Colon (tissue), 2 donors: ENCODE results near the gene FBXL17.

Experiments used
- FAIRE-seq: peaks from 2 replicates; lab custom pipeline; 2012; peaks lifted over from hg19 to GRCh38; lab: Jason Lieb, UNC
- donor health status: control.
- donor health status: control.

The FBXL17 gene

GRCh38 chr5:108373426-108373825, 8.5 kb downstream of the FBXL17 start:
- no peak for FAIRE-seq

GRCh38 chr5:108372369-108372768, 9.5 kb downstream of the FBXL17 start:
- FAIRE-seq: no peak

DNA sequence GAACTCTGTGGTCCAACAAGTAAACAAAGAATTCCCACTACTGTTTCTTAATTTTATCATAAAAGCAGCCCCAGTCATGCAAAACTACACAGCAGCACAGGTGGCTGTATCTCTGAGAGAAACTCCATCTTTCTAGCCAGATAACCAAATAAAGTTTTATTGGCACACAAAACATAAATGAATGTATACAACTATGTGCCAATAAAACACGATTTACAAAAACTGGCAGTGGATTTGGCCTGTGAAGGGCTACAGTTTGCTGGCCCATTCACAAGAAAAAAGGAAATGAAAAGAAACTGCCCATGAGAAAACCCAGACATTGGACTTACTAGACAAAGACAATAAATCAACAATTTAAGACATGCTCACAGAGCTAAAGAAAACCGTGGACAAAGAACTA, 10.6 kb downstream of the FBXL17 start:
- no peak for FAIRE-seq

DNA sequence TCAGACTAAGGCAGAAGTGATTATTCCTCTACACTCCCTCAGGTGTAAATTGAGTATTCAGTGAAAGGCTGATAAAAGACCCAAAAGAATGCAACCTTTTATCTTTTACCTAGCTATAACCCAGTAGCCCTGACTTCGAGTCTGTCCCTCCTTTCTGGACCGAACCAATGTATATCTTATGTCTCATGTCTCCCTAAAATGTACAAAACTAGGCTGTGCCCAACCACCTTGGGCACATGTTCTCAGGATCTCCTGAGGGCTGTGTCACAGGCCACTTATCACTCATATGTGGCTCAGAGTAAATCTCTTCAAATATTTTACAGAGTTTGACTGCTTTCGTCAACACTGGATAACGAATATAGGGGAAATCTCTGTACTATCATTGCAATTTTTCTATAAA, 12.7 kb downstream of the FBXL17 start:
- FAIRE-seq: no peak

DNA sequence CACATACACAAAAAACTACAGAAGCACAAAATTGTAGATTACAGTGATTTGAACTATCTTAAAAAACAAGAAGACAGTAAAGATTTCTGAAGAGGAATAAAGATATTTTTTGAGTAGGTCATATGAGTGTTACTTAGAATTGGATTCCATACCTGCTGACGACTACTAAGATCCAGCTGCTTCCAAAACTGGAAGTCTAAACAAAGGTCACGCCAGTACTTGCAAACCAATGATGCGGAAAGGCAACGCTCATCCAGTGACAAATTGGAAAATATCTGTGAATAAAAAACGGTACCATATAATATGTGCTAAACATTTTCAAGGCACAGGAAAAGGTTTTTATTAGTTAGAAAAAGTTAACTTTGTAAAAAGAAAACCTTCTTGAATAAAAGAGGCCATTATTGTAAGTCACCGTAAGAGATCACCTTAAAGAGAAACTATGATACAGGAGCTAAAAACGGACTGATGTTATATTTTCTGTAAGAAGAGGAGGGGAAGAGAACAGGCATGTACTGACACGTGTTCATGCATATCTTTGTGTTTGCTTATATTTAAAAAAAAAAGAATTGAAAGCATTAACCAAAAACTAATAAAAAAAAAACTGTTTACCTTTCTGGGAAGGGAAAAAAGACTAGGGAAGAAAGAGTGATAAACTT, 14.1 kb downstream of the FBXL17 start:
- no peak for FAIRE-seq

- no peak for FAIRE-seq
These were observed 15.4 kb downstream of the FBXL17 start for GRCh38 chr5:108366500-108366899.

GRCh38 chr5:108361771-108362170, 20.1 kb downstream of the FBXL17 start:
- FAIRE-seq: no peak

DNA sequence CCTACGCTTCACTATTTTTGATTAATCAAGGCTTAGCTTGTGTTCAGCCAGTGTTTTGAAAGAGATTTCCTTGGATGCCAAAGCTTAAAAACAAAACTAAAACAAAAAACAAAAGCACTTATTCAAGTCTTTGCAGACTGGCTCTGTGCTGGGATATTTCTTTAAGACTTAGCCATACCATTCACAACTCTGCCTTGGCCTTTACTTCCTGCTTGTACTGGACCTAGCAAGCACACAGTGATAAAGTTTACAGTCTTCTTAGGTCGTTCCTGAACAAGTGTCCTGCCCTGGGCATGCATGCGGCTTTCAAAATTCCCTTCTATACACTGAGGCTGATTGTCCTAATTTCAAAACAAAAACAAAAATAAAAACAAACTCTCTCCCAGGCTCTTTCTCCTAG, 20.7 kb downstream of the FBXL17 start:
- FAIRE-seq: no peak

- no peak for FAIRE-seq
These were observed 21.6 kb downstream of the FBXL17 start for GRCh38 chr5:108360280-108360679.

GRCh38 chr5:108356286-108356685, 25.6 kb downstream of the FBXL17 start:
- FAIRE-seq: no peak

DNA sequence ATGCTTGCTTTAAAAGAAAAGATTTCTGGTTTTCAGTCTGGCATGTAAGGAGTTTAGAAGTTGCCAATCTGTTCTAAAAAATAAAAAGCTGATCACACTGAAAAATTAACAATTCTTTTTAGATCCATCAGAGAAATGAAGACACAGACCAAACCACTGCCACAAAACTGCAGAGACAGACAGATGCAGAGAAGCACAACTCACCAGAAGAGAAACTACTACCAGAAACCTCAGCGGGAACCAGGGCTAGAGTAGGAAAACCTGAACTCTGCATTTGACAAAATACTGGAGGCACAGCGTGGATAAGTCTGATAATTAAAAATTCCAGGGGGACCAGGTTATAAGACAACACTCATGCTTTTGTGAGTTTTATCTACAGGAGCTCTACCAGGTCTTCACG, 28.8 kb downstream of the FBXL17 start:
- FAIRE-seq: no peak

- peak; percentile 84 for FAIRE-seq
These were observed 36.2 kb downstream of the FBXL17 start for GRCh38 chr5:108345541-108346171.

DNA sequence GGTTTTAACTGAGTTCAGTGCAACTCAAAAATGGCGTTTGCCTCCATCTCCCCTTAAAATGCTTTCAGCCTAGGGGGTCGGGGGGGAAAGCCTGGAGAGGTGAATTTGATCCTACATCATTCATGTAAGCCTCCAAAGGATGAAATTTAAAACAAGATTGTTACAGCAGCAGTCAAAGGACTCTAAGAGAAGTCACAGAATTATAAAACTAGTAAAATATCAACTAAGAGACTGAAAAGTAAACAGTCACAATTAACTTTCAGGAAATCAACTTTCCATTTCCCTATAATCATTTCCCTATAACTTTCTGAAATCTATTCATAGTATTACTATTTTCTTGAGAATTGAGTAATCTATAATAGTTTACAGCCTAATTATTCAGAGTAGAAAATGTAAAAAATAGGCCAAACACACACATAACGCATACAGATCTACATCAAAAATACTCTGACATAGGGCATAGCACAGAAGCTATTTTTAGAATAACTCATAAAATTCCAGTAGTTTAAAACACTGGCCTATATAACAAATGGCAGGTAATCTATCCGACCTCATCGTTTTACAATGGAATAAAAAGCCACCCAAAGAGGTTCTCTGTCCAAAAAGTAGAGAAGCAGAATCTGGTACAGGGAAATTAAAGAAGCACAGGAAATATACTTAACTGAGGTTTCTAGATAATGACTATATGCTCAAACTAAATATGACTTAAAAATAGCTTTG, 37.6 kb downstream of the FBXL17 start:
- FAIRE-seq: peak; percentile 86

GRCh38 chr5:108341866-108342265, 40.0 kb downstream of the FBXL17 start:
- no peak for FAIRE-seq

- FAIRE-seq: no peak
These were observed 41.8 kb downstream of the FBXL17 start for GRCh38 chr5:108340131-108340530.

- no peak for FAIRE-seq
These were observed 42.7 kb downstream of the FBXL17 start for GRCh38 chr5:108339220-108339619.

- FAIRE-seq: no peak
These were observed 47.7 kb downstream of the FBXL17 start for GRCh38 chr5:108334225-108334624.

- no peak for FAIRE-seq
These were observed 54.9 kb downstream of the FBXL17 start for GRCh38 chr5:108326982-108327381.

DNA sequence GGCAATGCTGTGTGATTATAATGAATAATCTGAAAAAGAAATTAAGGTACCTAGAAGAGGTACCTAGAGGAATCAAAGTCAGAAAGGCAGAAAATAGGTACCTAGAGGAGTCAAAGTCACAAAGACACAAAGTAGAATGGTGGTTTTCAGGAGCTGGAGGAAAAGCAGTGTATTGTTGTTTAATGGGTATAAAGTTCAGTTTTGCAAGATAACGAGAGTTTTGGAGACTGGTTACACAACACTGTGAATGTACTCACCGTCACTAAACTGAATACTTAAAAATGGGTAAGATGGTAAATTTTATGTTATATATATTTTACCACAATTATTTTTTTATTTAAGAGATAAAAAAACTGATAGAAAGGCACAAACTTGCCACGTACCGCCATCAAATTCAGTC, 57.0 kb downstream of the FBXL17 start:
- FAIRE-seq: no peak

DNA sequence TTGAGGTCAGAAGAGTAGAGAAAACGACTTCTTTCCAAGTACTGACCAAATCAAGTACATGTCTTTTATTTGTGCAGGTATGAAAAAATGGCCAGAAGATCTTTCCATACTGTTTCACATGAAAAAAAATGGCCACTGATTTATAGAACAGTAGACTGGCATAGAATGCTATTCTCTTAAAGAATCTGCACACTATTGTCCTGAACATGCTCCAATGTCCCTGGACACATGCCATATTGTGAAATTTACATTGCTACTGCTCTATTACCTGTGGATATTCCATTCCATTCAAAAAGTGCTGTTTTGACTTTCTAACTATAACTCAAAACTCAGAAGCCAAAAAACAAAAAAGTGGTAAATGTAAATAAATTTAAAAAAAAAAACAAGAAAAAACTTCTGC, 60.6 kb downstream of the FBXL17 start:
- no peak for FAIRE-seq

DNA sequence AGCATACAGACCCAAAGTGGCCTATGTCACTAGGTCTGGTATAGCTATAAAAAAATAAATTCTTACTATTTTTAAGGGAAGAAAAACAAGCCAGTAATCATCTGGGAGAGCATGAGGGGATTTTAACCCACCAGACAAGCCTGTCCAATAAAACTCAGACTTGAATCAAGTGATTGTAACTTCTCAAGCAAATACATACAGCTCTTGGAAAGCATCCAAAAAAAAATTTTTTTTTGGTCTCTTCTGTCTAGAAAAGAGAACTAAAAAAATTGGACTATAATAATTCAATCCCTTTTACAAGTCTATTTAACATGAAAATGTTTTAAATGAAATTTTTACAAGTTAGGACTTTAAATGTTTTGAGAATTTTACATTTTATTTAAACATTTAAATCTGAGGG, 61.7 kb downstream of the FBXL17 start:
- no peak for FAIRE-seq

DNA sequence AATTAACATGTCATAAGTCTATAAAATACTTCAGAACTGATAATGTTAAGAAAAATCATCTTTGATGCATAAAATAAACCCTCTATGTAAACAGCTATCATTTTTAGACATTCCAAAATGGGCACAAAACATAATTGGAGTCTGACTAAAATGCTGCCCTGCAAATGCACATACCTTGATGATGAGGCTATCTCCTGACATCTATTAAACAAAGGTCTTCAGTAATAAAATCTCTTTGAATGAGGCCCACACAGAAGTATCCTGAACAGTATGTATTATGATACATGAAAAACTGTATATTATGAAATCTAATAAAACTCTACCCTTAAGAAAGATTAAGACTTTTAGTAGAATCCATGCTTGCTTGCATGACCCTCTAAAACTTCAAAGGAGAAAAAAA, 66.1 kb downstream of the FBXL17 start:
- FAIRE-seq: no peak

- FAIRE-seq: no peak
These were observed 69.6 kb downstream of the FBXL17 start for GRCh38 chr5:108312258-108312657.

- no peak for FAIRE-seq
These were observed 70.2 kb downstream of the FBXL17 start for GRCh38 chr5:108311682-108312081.
